Uterus (tissue), 4 donors: Measurements from ENCODE around the gene PYY. TPM values are rescaled to one million over a fixed set of nuclear protein-coding genes. Genes with fewer than 3 reads are reported as not detected.

Experiments used
- DNase-seq, 2 donors: peaks; one replicate each; pipeline ENCODE4 v3.0.0-alpha.2; 2019 to 2020
- H3K27ac ChIP-seq, 2 donors: fragments of 200-600 bp; sonication (generic); 1 replicate in 1 of 2; 2 replicates in 1 of 2; pipeline ENCODE4 v1.5.1; 2016 to 2018
- H3K27me3 ChIP-seq, 2 donors: fragments of 200-600 bp; sonication (generic); one replicate each; pipeline ENCODE4 v1.5.1; 2018 to 2019; ENCODE audit warnings: control low read depth in 1 of 2
- H3K36me3 ChIP-seq, 2 donors: fragments of 200-600 bp; sonication (generic); one replicate each; pipeline ENCODE4 v1.5.1; 2019; ENCODE audit warnings: control low read depth in 1 of 2
- H3K4me1 ChIP-seq, 2 donors: fragments of 200-600 bp; sonication (generic); one replicate each; pipeline ENCODE4 v1.5.1; 2018 to 2019; ENCODE audit warnings: control low read depth in 1 of 2
- H3K4me3 ChIP-seq, 2 donors: fragments of 200-600 bp; sonication (generic); 1 replicate in 1 of 2; 2 replicates in 1 of 2; pipeline ENCODE4 v1.5.1; 2018 to 2019; ENCODE audit warnings: mild to moderate bottlenecking in 1 of 2
- H3K9me3 ChIP-seq, 2 donors: fragments of 200-600 bp; sonication (generic); one replicate each; pipeline ENCODE4 v1.5.1; 2019; ENCODE audit warnings: control low read depth in 1 of 2
- POLR2A ChIP-seq, 2 donors: fragments of 450-650 bp; IDR thresholded peaks; one replicate each; pipeline ENCODE4 v1.6.1; 2016; ENCODE audit warnings: antibody characterized with exemption in 2 of 2, mild to moderate bottlenecking in 1 of 2, moderate library complexity in 1 of 2
- intact Hi-C: fragments of 100-400 bp; cut with DNase I; formaldehyde crosslinking; loops from one replicate; pipeline ENCODE4 v1.15.1; 2023; ENCODE audit warnings: low total_unique reads
- total RNA-seq, 4 donors: library from RNA; depleted of rRNA in 3 of 4; stranded (reverse); fragments of >200 nt in 3 of 4; gene quantifications; one replicate each; pipeline versions ENCODE4 v1.1.0 to v1.2.4, GENCODE V29; 2014 to 2023
- TF ChIP-seq, protein P1 (sequence below), 4 experiments: fragments of 200-600 bp in 2 of 4; fragments of 450-650 bp in 2 of 4; sonication (generic) in 2 of 4; IDR thresholded peaks; one replicate each; pipeline ENCODE4 v1.5.1; 2016 to 2019; ENCODE audit warnings: antibody characterized with exemption in 4 of 4, mild to moderate bottlenecking in 2 of 4, moderate library complexity in 1 of 4
- donor health status: DM: yes; HTN: yes; CAD: no.

Gene PYY
- total RNA-seq, 4 donors from 2014 or later: not detected

DNA sequence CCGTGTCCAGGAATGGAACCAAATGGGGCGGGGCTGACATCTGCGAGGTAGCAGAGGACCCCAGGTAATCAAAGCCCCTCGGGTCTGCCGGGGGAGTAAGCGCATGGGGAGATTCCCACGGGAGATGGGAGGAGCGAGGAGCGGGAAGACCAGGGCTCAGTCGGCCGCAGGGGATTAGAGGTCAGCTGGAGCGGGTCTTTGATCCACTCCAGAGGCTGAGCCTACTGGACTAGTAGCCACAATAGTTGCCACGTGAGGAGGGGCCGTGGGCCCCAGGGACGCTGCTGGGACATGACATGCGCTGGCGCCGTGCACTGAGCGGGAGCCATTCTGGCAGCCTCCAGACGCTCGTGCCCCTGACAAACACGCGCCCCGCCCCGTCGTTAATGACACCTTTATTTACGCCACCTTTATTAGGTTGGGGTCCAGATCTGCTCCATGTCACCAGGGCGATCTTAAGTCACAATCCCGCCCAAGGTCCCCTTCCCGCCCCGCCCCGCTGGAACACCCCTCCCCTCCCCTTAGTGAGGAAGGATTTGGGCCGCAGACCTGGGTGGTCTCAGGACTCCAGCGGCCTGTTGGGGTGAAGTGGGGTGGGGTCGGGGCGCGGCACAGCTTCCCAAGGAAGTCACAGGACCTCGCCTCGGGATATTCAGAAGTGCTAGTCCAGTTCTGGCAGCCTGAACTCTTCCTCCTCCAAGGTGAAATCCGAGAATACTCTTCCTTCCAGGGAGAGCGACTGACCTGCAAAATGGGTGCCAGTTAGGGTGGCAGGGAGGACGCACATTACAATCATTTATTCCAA, 26.5 kb downstream of the PYY start:
- no peak for DNase-seq
- Histone ChIP-seq H3K27ac (no peak overlapping the region), H3K4me1 (peaks cover 0 to 6% of the 10 kb centered on the region in 2 donors), H3K4me3 (peak overlapping the region in 1 of 2 donors; percentile 6), H3K27me3 (peaks cover 5% of the 10 kb centered on the region in 2 donors), H3K36me3 (no peaks in the 10 kb centered on the region), H3K9me3 (no peaks in the 10 kb centered on the region)
- intact Hi-C loops: no loop called here
- TF ChIP-seq, protein P1, sequence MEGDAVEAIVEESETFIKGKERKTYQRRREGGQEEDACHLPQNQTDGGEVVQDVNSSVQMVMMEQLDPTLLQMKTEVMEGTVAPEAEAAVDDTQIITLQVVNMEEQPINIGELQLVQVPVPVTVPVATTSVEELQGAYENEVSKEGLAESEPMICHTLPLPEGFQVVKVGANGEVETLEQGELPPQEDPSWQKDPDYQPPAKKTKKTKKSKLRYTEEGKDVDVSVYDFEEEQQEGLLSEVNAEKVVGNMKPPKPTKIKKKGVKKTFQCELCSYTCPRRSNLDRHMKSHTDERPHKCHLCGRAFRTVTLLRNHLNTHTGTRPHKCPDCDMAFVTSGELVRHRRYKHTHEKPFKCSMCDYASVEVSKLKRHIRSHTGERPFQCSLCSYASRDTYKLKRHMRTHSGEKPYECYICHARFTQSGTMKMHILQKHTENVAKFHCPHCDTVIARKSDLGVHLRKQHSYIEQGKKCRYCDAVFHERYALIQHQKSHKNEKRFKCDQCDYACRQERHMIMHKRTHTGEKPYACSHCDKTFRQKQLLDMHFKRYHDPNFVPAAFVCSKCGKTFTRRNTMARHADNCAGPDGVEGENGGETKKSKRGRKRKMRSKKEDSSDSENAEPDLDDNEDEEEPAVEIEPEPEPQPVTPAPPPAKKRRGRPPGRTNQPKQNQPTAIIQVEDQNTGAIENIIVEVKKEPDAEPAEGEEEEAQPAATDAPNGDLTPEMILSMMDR (IDR thresholded peaks at IDR 0.05): no peak
- no peak for TF ChIP-seq POLR2A (IDR thresholded peaks at IDR 0.05)

DNA sequence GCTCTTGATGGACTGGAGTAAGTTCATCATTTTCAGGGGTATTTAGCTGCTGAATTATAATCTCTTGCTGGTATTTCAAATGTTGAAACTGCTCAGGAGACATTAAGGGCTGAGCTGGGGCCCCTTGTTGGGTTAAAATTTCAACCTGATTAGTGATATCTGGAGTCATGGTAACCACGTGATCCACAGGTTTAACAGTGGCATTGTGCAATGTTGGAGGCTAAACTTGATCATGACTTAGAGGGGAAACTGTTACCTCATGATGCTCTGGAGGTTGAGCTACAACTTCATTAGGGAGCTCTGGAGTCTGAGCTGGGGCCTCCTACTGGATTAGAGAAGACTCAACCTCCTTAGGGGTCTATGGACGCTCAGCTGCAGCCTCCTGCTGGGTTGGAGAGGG, 29.2 kb downstream of the PYY start:
- Histone ChIP-seq H3K36me3 (no peaks in the 10 kb centered on the region), H3K4me3 (no peak overlapping the region), H3K9me3 (no peaks in the 10 kb centered on the region), H3K27me3 (peaks cover 5% of the 10 kb centered on the region in 2 donors), H3K4me1 (peaks cover 0 to 6% of the 10 kb centered on the region in 2 donors), H3K27ac (no peak overlapping the region)
- no peak for TF ChIP-seq POLR2A (IDR thresholded peaks at IDR 0.05)
- TF ChIP-seq, protein P1 (IDR thresholded peaks at IDR 0.05): no peak
- intact Hi-C loops: no loop called here
- no peak for DNase-seq

DNA sequence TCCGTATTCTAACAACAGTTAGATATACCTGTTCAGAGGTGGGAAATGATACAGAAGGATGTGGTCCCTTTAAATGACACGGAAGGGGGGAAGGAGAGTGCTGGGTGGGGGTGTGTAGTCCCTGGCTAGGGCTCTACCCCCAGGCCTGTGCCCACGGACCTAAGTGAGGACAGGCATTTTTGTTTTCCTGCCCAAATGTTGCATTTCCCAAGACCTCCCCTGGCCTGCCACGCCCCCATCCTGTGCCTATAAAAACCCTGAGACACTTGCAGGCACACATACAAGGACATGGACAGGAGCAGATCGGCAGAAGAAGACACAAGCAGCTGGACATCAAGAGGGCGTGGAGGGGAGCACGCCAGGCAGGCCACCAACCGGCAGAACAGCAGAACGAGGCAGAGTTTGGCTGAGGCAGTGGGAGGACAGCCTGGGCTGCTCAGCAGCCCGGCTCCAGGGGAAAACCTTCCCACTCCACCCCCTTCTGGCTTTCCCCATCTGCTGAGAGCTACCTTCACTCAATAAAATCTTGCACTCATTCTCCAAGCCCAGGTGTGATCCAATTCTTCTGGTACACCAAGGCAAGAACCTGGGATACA, 33.1 kb downstream of the PYY start:
- Histone ChIP-seq H3K27me3 (no peaks in the 10 kb centered on the region), H3K4me3 (no peak overlapping the region), H3K36me3 (no peaks in the 10 kb centered on the region), H3K27ac (no peak overlapping the region), H3K9me3 (no peaks in the 10 kb centered on the region), H3K4me1 (no peaks in the 10 kb centered on the region)
- TF ChIP-seq POLR2A (IDR thresholded peaks at IDR 0.05): no peak
- TF ChIP-seq, protein P1 (IDR thresholded peaks at IDR 0.05): no peak
- DNase-seq: no peak
- intact Hi-C loops: no loop called here

DNA sequence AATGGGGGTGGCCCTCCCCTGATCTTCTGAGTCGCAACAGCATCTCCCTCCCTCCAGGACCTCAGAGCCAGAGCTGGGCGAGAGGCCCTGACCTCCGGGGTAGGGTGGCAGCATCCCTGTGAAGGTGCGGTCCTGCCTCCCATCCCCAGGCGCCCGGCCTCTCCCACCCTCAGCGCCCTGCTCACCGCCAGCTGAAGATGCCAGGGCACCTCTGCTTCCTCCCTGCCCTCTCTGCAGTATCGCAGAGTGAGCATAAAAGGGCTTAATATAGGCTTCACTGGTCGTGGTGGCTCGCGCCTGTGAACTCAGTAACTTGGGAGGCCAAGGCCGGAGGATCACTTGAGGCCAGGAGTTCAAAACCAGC, 35.7 kb downstream of the PYY start:
- no peaks in the 10 kb centered on the region for H3K27me3 ChIP-seq
- TF ChIP-seq, protein P1 (IDR thresholded peaks at IDR 0.05): no peak
- H3K27ac ChIP-seq: no peak overlapping the region
- H3K36me3 ChIP-seq: no peaks in the 10 kb centered on the region
- intact Hi-C loops: no loop called here
- H3K9me3 ChIP-seq: no peaks in the 10 kb centered on the region
- H3K4me1 ChIP-seq: no peaks in the 10 kb centered on the region
- no peak overlapping the region for H3K4me3 ChIP-seq
- no peak for DNase-seq

DNA sequence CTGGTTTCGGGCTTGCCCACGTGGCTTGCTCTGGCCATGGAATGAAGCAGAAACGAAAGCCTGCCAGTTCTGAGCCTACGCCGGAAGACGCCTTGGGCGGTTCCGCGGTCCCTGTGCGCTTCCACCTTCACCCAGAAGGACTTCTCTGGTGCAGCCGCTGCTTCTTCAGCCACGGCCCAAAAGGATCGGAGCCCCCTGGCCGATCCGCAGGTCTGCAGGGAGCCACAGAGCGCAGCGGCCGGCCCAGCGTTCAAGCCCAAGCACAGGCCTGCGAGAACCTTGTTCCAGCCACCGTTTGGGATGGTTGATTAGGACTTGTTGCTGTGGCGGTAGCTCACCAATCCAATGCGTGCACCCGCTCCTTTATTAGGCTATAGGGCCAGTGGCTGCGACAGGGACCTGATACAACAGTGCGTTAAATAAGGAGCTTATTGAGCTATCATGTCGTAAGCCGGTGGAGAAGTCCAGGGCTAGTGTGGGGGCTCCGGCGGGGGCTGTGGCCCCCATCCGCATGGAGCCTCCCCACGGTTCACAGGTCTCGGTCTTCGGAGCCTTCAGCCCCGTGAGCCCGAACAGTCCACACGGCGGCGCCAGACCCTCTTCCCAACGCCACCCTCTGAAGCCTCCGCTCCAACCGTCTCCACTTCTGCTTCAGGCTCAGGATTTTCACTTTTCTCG, 36.3 kb downstream of the PYY start:
- H3K36me3 ChIP-seq: no peaks in the 10 kb centered on the region
- H3K9me3 ChIP-seq: no peaks in the 10 kb centered on the region
- intact Hi-C loops: no loop called here
- H3K4me3 ChIP-seq: no peak overlapping the region
- peak in 1 of 2 donors; percentile 35 for DNase-seq
- TF ChIP-seq, protein P1 (IDR thresholded peaks at IDR 0.05): peak in 1 of 4 experiments; percentile 14
- no peak for TF ChIP-seq POLR2A (IDR thresholded peaks at IDR 0.05)
- H3K27ac ChIP-seq: no peak overlapping the region
- no peaks in the 10 kb centered on the region for H3K27me3 ChIP-seq
- H3K4me1 ChIP-seq: no peaks in the 10 kb centered on the region
